ENCODE data around the gene ATP8B1. TPM values are rescaled to one million over a fixed set of nuclear protein-coding genes. Genes with fewer than 3 reads are reported as not detected.

The ATP8B1 gene
- total RNA-seq, 4 donors from 2014 or later: 21.6 to 32.1 (median 26.8) TPM

DNA sequence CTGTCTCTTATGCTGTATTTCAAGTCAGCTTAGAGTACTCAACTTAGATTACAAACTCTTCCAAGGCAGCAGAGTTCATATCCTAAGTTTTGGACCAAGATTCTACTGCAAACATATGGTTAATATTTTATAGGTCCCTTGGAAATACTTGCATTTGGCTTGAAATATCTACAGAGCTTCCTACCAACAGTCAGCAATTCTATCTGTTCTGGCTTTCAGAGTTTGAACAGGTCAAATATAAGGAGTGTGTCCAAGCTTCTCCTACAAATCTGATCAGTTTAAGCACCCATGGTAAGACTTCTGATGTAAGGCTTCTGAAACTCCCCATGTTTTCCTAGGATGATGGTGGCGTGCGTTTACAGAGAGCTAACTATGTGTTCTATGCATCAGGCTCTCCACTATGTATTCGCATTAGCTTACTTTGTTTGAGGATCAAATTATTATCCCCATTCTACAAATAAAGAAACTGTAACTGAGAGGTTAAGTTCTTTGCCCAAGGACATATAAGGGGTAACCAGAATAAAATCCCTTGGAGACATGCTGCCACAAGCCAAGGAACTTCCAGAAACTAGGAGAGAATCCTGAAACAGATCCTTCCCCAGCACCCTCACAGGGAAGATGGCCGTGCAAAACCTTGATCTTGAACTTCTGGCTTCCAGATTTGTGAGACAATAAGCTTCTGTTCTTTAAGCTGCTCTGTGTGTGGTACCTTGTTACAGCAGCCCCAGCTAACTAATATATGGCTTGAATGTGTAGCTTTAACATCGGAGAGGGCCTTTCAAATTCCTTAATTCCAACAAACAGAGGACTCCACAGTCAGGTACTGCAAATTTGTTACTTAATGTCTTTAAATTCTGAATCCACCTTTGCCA, 55.1 kb downstream of the ATP8B1 start:
- 65 to 75% methylated on average over 5 of the region's 5 CpGs for whole genome bisulfite sequencing, 2 donors
- no peak overlapping the region for H3K4me3 ChIP-seq (ENCODE audit: low read depth, poor library complexity, severe bottlenecking)
- TF ChIP-seq, protein P1, sequence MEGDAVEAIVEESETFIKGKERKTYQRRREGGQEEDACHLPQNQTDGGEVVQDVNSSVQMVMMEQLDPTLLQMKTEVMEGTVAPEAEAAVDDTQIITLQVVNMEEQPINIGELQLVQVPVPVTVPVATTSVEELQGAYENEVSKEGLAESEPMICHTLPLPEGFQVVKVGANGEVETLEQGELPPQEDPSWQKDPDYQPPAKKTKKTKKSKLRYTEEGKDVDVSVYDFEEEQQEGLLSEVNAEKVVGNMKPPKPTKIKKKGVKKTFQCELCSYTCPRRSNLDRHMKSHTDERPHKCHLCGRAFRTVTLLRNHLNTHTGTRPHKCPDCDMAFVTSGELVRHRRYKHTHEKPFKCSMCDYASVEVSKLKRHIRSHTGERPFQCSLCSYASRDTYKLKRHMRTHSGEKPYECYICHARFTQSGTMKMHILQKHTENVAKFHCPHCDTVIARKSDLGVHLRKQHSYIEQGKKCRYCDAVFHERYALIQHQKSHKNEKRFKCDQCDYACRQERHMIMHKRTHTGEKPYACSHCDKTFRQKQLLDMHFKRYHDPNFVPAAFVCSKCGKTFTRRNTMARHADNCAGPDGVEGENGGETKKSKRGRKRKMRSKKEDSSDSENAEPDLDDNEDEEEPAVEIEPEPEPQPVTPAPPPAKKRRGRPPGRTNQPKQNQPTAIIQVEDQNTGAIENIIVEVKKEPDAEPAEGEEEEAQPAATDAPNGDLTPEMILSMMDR (IDR thresholded peaks at IDR 0.05): no peak
- TF ChIP-seq POLR2A (IDR thresholded peaks at IDR 0.05): no peak
- intact Hi-C loops (cut with DNase I; ENCODE audit: low total_unique reads): no loop called here
- DNase-seq (ENCODE audit: low spot score in 2 of 2): no peak

DNA sequence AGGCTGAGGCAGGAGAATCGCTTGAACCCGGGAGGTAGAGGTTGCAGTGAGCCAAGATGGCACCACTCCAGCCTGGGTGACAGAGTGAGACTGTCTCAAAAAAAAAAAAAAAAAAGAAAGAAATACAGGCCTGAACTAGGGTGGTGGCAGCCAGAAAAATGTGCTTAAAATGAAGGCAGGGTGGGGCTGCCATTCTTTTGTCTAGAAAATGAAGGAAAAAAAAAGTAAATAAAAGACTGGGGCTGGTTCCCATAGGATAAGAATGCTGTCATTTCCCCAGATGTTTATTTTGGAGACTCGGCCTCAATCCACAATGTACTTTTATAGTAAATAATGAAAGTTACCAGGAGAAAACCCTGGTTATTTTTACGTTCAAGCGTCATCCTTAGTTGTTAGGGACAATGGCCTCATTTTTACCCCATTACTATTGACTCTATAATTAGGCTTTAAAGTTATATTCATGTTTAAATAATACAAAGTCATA, 58.9 kb downstream of the ATP8B1 start:
- whole genome bisulfite sequencing, 2 donors: 30 to 44% methylated on average over 5 of the region's 5 CpGs
- no peak for DNase-seq (ENCODE audit: low spot score in 2 of 2)
- intact Hi-C loops (cut with DNase I; ENCODE audit: low total_unique reads): no loop called here
- H3K4me3 ChIP-seq (ENCODE audit: low read depth, poor library complexity, severe bottlenecking): no peak overlapping the region
- TF ChIP-seq POLR2A (IDR thresholded peaks at IDR 0.05): no peak
- TF ChIP-seq, protein P1 (IDR thresholded peaks at IDR 0.05): no peak

DNA sequence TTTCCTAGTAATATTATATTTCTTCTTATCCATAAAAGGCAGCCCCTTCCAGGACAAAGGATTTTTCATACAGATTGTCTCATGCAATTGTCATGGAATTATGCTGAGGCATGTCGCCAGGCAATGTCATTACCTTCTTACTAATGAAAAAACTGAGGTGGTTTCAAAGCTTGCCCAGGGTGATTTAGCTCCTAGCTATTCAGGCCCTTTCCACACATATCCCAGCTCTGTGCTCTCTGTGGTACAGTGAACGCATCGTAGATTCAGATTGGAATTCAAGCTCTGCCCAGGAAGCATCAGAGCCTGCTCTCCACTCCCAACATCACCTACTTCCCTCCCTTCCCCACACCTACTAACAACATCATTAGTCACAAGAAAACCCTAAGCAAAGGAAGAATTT, 60.1 kb downstream of the ATP8B1 start:
- intact Hi-C loops (cut with DNase I; ENCODE audit: low total_unique reads): no loop called here
- no peak for DNase-seq (ENCODE audit: low spot score in 2 of 2)
- WGBS, 2 donors: 74 to 76% methylated on average over 3 of the region's 3 CpGs

DNA sequence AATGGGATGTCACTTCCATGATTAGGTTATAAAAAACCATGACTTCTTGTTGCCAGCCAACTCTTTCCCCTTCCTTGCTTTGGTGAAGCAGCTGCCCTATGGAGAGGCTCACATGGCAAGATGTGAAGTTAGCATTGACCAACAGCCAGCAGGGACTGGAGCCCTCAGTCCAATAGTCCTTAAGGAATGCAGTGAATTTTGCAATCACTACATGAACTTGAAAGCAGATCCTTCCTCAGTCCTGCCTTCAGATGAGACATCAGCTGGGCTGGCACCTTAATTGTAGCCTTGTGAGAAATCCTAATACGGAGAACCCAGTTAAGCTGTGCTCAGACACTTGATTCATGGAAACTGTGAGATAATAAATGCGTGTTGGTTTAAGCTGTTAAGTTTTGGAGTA, 61.8 kb downstream of the ATP8B1 start:
- DNase-seq (ENCODE audit: low spot score in 2 of 2): no peak
- intact Hi-C loops (cut with DNase I; ENCODE audit: low total_unique reads): no loop called here
- TF ChIP-seq POLR2A (IDR thresholded peaks at IDR 0.05): no peak
- TF ChIP-seq, protein P1 (IDR thresholded peaks at IDR 0.05): no peak
- WGBS, 2 donors: 91 to 96% methylated on average over 2 of the region's 2 CpGs
- no peak overlapping the region for H3K4me3 ChIP-seq (ENCODE audit: low read depth, poor library complexity, severe bottlenecking)

More for the DNA sequence above, 60.1 kb downstream of the ATP8B1 start:
- TF ChIP-seq, protein P1 (IDR thresholded peaks at IDR 0.05): no peak
- no peak for TF ChIP-seq POLR2A (IDR thresholded peaks at IDR 0.05)
- H3K4me3 ChIP-seq (ENCODE audit: low read depth, poor library complexity, severe bottlenecking): no peak overlapping the region

DNA sequence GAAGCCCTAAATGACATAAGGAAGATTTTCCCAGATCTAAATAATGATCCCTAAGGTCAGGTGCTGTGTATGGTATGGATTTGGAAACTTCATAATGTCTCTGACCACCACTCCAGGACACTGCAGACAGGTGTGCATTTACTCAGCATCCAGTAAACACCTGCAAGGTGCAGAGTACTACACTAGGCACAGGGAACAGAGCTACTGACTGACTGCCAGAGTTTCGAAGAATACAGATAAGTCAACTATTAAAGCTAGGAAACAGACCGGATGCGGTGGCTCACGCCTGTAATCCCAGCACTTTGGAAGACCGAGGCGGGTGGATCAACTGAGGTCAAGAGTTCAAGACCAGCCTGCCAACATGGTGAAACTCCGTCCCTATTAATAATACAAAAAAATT, 65.0 kb downstream of the ATP8B1 start:
- intact Hi-C loops (cut with DNase I; ENCODE audit: low total_unique reads): no loop called here
- no peak overlapping the region for H3K4me3 ChIP-seq (ENCODE audit: low read depth, poor library complexity, severe bottlenecking)
- 77 to 85% methylated on average over 7 of the region's 7 CpGs for WGBS, 2 donors
- no peak for DNase-seq (ENCODE audit: low spot score in 2 of 2)
- TF ChIP-seq, protein P1 (IDR thresholded peaks at IDR 0.05): no peak
- no peak for TF ChIP-seq POLR2A (IDR thresholded peaks at IDR 0.05)
